ENCODE data around the gene NUP58.

NUP58 gene

DNA sequence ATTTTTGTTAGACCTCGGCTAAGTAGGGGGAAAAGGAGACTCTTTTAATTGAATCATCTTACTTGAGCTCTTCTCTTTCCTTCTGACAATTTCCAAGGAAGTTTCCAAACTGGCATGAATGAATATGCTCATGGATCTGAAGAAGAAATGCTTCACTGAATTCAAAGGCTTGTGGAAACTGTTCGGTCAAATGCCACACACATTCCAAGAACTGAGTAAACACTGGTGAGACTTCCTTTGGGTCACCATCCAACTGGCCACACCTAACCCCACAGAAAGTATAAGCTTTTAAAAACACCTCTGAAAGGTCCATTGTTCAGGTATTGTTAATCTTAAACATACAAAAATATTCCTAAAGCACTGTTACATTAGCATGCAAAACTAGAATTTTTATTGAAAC, 47.7 kb upstream of the NUP58 start:
- Histone ChIP-seq H3K27ac (replicated peaks) (no peak overlapping the region), H3K27me3 (ENCODE audit: insufficient read depth, poor library complexity, severe bottlenecking) (no peaks in the 10 kb centered on the region), H3K4me3 (replicated peaks; ENCODE audit: insufficient read depth, low read length) (no peak overlapping the region)
- DNase-seq (ENCODE audit: low read depth in 1 of 2, low spot score in 1 of 2) = no peak
- TF ChIP-seq, protein P1, sequence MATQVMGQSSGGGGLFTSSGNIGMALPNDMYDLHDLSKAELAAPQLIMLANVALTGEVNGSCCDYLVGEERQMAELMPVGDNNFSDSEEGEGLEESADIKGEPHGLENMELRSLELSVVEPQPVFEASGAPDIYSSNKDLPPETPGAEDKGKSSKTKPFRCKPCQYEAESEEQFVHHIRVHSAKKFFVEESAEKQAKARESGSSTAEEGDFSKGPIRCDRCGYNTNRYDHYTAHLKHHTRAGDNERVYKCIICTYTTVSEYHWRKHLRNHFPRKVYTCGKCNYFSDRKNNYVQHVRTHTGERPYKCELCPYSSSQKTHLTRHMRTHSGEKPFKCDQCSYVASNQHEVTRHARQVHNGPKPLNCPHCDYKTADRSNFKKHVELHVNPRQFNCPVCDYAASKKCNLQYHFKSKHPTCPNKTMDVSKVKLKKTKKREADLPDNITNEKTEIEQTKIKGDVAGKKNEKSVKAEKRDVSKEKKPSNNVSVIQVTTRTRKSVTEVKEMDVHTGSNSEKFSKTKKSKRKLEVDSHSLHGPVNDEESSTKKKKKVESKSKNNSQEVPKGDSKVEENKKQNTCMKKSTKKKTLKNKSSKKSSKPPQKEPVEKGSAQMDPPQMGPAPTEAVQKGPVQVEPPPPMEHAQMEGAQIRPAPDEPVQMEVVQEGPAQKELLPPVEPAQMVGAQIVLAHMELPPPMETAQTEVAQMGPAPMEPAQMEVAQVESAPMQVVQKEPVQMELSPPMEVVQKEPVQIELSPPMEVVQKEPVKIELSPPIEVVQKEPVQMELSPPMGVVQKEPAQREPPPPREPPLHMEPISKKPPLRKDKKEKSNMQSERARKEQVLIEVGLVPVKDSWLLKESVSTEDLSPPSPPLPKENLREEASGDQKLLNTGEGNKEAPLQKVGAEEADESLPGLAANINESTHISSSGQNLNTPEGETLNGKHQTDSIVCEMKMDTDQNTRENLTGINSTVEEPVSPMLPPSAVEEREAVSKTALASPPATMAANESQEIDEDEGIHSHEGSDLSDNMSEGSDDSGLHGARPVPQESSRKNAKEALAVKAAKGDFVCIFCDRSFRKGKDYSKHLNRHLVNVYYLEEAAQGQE (IDR thresholded peaks at IDR 0.05; ENCODE audit: insufficient replicate concordance, low read depth) = no peak
- TF ChIP-seq SPI1 (IDR thresholded peaks at IDR 0.05; ENCODE audit: borderline replicate concordance, low read depth) (no peak), POLR2AphosphoS5 (IDR thresholded peaks at IDR 0.05; ENCODE audit: low read depth) (no peak), GABPA (IDR thresholded peaks at IDR 0.05; ENCODE audit: low read depth) (no peak)
- TF ChIP-seq, protein P2, sequence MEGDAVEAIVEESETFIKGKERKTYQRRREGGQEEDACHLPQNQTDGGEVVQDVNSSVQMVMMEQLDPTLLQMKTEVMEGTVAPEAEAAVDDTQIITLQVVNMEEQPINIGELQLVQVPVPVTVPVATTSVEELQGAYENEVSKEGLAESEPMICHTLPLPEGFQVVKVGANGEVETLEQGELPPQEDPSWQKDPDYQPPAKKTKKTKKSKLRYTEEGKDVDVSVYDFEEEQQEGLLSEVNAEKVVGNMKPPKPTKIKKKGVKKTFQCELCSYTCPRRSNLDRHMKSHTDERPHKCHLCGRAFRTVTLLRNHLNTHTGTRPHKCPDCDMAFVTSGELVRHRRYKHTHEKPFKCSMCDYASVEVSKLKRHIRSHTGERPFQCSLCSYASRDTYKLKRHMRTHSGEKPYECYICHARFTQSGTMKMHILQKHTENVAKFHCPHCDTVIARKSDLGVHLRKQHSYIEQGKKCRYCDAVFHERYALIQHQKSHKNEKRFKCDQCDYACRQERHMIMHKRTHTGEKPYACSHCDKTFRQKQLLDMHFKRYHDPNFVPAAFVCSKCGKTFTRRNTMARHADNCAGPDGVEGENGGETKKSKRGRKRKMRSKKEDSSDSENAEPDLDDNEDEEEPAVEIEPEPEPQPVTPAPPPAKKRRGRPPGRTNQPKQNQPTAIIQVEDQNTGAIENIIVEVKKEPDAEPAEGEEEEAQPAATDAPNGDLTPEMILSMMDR (IDR thresholded peaks at IDR 0.05; ENCODE audit: insufficient read depth, low read length) = no peak

- Histone ChIP-seq H3K4me3 (replicated peaks; ENCODE audit: insufficient read depth, low read length) (no peak overlapping the region), H3K27me3 (ENCODE audit: insufficient read depth, poor library complexity, severe bottlenecking) (no peaks in the 10 kb centered on the region), H3K27ac (replicated peaks) (no peak overlapping the region)
- no peak for DNase-seq (ENCODE audit: low read depth in 1 of 2, low spot score in 1 of 2)
- TF ChIP-seq GABPA (IDR thresholded peaks at IDR 0.05; ENCODE audit: low read depth) = no peak
Observed at GRCh38 chr13:25262261-25262660, 39.2 kb upstream of the NUP58 start.

DNA sequence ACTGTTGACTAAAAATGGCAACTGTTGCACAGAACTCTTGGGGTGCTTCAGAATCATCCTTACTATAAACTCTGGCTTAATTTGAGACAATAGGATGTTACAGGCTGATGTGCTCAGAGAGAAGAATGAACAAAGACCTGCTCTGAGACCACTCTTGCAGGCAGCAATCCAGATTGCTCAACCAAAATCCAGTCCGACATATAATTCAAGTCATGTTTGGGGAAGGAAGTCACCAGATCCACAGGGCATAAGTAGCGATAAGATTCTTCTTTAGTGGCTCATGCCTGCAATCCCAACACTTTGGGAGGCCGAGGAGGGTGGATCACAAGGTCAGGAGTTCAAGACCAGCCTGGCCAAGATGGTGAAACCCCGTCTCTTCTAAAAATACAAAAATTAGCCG, 34.7 kb upstream of the NUP58 start:
- TF ChIP-seq SPI1 (IDR thresholded peaks at IDR 0.05; ENCODE audit: borderline replicate concordance, low read depth) (no peak), POLR2AphosphoS5 (IDR thresholded peaks at IDR 0.05; ENCODE audit: low read depth) (no peak), GABPA (IDR thresholded peaks at IDR 0.05; ENCODE audit: low read depth) (no peak)
- TF ChIP-seq, protein P2 (IDR thresholded peaks at IDR 0.05; ENCODE audit: insufficient read depth, low read length) = no peak
- TF ChIP-seq, protein P1 (IDR thresholded peaks at IDR 0.05; ENCODE audit: insufficient replicate concordance, low read depth) = no peak
- no peak overlapping the region for H3K27ac ChIP-seq (replicated peaks)
- no peak for DNase-seq (ENCODE audit: low read depth in 1 of 2, low spot score in 1 of 2)

GRCh38 chr13:25267715-25268114, 33.7 kb upstream of the NUP58 start:
- Histone ChIP-seq H3K27me3 (ENCODE audit: insufficient read depth, poor library complexity, severe bottlenecking) (no peaks in the 10 kb centered on the region), H3K27ac (replicated peaks) (no peak overlapping the region), H3K4me3 (replicated peaks; ENCODE audit: insufficient read depth, low read length) (no peak overlapping the region)
- TF ChIP-seq GABPA (IDR thresholded peaks at IDR 0.05; ENCODE audit: low read depth) = no peak
- TF ChIP-seq SPI1 (IDR thresholded peaks at IDR 0.05; ENCODE audit: borderline replicate concordance, low read depth) = no peak
- TF ChIP-seq, protein P1 (IDR thresholded peaks at IDR 0.05; ENCODE audit: insufficient replicate concordance, low read depth) = no peak
- TF ChIP-seq, protein P2 (IDR thresholded peaks at IDR 0.05; ENCODE audit: insufficient read depth, low read length) = no peak
- no peak for TF ChIP-seq POLR2AphosphoS5 (IDR thresholded peaks at IDR 0.05; ENCODE audit: low read depth)
- DNase-seq (ENCODE audit: low read depth in 1 of 2, low spot score in 1 of 2) = no peak

More for the DNA sequence above, 34.7 kb upstream of the NUP58 start:
- Histone ChIP-seq H3K27me3 (ENCODE audit: insufficient read depth, poor library complexity, severe bottlenecking) (no peaks in the 10 kb centered on the region), H3K4me3 (replicated peaks; ENCODE audit: insufficient read depth, low read length) (no peak overlapping the region)
